SH-SY5Y (cell line): ENCODE results near the gene PIGX.

Experiments
- GATA2 ChIP-seq: IDR thresholded peaks from 2 replicates; pipeline ENCODE4 v1.6.1; 2011; ENCODE audit warnings: mild to moderate bottlenecking, low read depth, low read length
- GATA3 ChIP-seq: IDR thresholded peaks from 2 replicates; pipeline ENCODE4 v1.6.1; 2011; ENCODE audit warnings: low read depth, mild to moderate bottlenecking, low read length, moderate library complexity

The PIGX gene

DNA sequence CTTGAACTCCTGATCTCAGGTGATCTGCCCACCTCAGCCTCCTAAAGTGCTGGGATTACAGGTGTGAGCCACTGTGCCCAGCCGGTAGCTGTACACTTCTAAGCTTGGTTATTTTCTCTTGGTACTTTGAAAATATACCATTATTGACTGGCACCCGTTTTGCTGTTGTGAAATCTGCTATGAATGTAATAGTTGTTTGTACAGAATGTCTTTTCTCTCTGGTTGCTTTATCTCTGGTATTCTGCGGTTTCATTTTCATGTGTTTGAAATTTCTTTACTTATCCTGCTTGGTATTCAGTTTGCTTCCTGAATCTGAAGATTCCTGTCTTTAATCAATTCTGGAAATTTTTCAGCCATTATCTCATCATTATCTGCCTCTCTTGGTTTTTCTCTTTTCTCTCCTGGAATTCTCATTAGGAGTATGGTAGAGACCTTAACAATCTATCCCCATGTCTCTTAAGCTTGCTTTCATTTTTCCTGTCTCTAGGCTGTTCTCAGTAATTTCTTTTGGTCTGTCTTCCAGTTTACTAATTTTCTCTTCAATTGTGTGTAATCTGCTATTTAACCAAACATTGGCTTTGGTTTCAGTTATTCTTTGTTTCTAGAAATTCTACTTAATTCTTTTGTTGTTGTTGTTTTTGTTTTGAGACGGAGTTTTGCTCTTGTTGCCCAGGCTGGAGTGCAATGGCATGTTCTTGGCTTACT lies 24.6 kb downstream of the PIGX start:
- TF ChIP-seq GATA2, result no peak
- no peak for TF ChIP-seq GATA3

DNA sequence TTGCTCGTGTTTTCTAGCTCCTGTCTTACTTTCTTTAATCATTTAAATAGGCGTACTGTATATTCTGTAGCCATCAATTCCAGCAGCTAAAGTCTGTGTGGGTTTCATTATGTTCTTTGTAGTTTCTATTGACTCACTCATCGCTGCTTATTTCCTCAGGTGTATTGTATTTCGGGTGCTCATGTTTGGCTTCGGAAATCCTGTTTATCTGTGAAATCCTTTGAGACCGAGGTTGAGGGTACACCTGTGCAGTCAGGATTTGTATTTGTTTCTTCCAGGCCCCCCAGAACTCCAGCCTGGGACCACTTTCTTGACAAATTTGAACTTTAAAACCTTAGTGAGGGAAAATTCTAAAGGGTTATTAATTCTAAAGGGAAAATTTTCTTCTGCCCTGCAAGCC lies 25.5 kb downstream of the PIGX start:
- no peak for TF ChIP-seq GATA2
- TF ChIP-seq GATA3, result no peak

DNA sequence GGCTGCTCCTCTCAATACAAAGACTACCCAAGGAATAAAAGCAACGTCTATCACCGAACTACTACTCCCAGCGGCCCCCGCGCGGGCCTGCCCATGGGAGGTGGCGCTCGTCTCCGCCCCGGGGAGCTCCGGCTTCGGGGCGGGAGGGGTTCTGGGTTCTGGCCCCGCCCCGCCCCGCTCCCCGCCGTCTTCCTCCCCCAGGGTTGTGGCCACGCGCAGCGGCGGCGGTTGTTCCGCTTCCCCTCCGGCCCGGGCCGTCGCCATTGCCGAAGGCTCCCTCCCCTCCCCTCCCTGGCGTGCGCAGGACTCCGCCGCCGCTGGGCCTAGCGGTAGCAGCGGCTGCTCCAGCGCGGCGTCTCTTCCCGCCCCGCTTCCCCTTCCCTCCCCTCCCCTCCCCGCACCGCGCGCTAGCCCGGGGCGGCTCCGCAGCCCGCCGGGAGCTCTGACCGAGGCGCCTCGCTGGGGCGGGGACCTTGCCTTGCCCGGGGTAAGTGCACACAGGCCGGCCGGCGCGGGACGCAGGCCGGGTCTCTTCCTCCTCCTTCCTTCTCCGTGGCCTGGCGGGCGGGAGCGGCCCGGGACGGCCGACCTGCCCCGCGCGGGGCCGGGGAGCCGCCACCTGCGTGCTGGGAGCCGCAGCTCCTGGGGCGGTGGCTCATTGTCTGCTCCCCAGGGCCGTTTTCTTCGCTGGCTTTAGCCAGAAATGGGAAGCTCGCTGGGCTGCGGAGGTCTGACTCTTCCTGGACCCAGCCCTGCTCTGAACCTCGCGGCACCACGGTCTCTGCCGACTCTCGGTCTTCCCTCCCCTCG lies 27.7 kb downstream of the PIGX start, which contains the start of gene PAK2:
TSS of gene PAK2 (plus strand) at position 187 of the 810 bp plus-strand sequence. CDS start 42,790 bp downstream, outside the sequence.
- no peak for TF ChIP-seq GATA3
- no peak for TF ChIP-seq GATA2

DNA sequence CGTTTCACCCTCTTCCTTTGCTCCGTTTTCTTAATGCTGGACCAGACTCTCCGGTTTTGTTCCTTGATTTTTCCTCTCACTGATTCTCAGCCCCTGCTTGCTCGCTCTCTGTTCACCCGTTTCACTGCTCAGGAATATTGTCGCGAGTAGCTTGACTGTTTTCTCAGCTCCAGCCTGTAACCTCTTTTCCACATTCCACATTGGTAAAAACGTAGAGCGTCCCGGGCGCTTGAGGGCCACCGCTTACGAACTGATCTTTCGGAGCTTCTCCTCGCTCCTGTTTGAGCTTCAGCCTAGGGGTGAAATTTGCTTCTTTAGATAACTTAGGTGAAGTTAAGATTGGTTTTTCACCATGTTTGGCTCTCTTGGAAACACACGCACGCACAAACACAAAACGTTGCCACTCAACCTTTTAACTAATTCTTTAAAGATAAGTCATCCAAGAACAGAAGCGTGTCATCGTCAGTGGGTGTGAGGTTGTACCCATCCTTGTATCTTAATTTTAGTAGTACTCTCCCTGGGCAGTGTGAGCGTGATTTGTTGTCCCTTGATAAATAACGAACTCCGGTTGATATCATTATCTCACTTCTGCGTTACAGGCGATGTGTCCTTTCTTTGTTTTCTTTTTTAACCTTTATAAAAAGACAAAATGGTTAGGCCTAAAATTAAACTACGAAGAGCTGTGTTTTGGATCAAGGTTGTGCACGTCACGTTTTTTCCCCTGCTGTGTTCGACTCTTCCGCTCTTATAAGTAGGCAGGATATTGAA lies 28.5 kb downstream of the PIGX start:
- no peak for TF ChIP-seq GATA3
- TF ChIP-seq GATA2, result no peak

DNA sequence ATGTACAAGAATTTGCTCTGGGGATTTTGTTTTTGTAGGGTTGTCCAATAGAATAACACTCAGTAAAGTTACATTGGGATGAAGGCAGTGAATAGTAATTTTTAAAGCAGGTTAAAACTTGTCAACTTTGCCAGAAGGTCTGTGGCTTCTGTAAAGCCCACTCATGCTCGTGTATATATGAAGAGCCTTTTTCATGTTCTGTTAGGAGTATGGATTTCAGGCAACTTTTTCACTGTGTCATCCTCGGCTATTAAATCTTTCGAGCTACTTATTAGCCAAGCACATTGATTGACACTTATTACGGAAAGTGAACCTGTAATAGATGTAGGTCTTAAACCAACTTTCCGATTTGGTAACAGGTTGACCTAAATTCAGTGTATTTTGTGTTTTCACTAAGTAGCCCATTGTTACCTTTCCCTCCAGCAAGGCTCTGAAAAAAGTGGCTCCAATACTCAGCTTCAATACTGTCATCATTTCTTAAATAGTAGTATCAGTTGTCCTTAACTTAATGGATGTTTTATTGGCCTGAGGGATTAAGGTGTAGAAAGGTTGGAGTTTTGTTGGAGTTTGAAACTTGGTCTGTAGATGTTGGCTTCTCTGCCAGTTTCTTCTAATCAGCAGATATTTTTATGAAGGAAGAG lies 29.2 kb downstream of the PIGX start:
- TF ChIP-seq GATA2 (no peak), GATA3 (no peak)

DNA sequence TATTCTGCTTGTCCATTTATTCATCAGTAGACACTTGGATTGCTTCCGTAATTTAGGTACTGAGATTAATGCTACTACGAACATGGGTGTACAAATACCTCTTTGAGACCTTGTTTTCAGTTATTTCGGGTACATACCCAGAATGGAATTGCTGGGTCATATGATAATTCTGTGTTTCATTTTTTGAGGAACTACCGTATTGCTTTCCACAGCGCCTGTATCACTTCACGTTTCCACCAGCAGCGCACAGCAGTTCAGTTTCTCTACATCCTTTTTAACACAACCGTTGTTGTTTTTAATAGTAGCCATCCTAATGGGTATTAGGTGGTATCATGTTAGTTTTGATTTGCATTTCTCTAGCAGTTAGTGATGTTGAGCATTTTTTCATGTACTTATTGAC lies 36.9 kb downstream of the PIGX start:
- TF ChIP-seq GATA2, result no peak
- no peak for TF ChIP-seq GATA3

DNA sequence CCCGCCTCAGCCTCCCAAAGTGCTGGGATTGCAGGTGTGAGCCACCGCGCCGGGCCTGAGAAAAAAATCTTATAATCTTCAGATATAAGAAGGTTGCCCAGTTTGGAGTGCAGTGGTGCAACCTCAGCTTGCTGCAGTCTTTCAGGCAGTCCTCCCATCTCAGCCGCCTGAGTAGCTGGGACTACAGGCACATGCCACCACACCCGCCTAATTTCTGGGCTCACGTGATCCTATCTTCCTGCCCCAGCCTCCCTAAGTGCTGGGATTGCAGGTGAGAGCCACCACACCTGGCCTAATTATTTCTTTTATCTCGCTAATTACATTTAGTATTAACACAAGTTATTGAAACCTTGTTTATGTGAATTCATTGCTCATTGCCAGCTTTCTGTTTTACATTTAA lies 41.0 kb downstream of the PIGX start:
- TF ChIP-seq GATA2, result no peak
- TF ChIP-seq GATA3, result no peak

DNA sequence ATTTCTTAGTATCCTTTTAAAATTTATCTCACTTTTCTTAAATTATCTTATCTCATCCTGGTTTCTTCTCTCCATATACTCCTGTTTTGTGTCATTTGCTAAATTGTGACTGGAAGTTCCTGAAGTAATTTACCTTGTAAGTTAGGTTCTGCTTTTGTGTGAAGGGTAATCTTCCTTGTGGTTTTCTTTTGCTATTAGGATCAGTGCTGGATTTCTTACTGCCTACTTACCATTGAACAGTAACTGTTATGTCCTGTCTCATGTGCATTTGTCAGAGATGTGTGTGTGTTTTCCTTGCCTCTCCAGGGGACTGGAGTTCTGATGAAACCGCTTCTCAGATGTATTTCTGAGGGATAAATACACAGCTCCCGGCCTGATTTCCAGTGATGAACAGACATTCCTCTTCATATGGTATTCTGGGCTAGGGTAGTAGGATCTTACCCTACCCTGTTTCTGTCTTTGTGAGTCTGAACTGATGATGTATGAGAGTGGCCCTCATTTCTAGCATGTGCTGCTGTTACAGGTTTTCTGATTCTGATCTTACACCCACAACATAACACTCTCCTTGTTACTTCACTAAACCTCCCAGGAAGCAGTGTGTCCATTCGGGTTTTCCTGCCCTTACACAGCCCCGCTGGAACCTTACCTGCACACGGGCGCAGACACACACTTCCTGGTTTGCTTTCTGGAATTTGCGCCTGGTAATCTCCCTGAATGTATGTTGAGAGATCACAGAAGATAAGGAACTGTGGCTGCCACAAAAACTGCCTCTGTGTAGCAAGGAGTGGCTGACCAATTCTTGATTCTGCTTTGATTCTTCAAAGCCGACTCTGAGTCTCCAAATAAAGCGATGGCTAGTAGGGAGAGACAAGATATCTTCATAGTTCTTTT lies 42.2 kb downstream of the PIGX start:
- TF ChIP-seq GATA3 (no peak), GATA2 (peak; percentile 85)

DNA sequence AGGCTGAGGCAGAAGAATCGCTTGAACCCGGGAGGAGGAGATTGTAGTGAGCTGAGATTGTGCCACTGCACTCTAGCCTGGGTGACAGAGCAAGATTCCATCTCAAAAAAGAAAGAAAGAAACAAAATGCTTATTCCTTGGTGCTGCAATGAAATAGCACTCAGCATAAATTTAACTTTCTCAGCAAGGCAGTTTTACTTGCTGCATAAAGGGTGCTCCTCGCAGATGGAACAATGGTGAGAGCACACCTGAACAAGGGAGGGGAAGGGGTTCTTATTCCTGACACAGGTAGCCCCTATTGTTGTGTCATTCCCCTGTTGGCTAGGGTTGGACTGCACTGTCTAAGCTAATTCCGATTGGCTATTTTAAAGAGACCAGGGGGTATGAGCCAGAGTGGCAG lies 44.6 kb downstream of the PIGX start:
- TF ChIP-seq GATA3 (no peak), GATA2 (no peak)

DNA sequence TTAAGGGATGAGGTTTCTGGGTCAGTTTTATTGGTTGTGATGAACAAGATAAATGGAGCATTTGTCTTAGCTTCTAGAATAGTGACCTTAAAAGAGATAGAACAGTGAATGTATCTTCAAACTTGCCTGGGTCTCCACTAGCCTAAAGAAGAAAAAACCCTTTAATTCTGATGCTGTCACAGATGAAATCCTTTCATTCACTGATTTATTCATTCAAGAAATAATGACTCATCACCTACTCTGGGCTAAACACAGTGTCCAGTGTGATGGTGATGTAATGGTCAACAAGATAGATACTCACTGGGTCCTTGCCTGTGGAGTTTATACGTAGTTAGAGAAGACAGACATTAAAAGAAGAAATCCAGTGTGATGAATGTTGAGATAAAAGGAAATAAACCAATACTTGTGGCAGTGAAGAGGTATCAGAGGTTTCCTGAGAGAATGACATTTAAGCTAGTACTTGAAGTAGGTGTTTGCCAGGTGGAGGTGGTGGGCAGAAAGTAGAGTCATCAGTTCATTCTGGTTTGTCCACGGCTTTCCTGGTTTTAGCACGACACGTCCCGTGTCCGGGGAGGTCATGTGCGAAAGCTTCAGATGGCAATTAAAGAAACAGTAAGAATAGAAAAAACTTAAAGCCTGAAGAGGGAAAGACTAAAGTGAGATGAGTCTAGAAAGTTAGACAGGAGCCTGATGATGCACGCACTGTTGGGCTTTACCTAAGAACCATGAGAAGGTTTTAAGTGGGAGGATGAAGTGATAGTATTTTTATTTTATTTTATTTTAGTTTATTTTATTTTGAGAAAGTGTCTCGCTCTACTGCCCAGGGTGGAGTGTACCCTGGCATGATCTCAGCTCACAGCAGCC lies 45.9 kb downstream of the PIGX start:
- TF ChIP-seq GATA2 (no peak), GATA3 (no peak)

DNA sequence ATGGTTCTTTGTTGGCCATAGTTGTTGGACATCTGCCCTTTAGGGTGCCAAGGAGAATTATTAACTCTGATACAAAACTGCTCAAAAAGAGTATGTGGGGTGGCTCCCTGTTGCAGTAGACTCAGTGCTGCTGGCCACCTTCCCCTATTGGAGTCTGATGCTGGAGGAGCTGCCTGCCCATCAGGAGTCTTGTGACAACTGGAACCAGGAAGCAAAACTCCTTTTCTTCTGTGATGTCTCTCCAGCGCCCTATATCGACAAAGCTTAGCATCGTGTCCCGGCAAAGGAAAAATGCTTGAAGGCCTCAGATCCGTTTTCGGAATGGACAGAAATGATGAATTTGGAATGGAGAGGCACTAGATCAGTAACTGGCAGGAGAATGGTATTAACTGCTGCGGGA lies 51.0 kb downstream of the PIGX start:
- no peak for TF ChIP-seq GATA2
- no peak for TF ChIP-seq GATA3

DNA sequence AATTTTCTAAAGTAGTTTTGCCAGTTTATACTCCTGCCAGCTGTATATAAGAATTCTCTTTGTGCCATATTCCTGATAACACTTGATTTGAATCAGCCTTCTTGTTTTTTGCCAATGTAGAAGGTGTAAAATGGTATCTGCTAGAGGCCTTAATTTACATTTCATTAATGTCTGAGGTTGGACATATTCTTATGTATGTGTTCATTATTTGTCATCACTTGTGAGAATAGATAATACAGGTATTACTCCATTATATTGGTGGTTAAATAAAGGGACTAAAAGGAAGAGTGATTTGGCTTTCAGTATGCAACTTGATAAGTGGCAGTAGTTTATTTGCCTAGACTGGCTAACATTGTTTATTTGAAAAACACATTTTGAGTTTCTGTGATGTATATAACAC lies 53.3 kb downstream of the PIGX start:
- no peak for TF ChIP-seq GATA3
- no peak for TF ChIP-seq GATA2

DNA sequence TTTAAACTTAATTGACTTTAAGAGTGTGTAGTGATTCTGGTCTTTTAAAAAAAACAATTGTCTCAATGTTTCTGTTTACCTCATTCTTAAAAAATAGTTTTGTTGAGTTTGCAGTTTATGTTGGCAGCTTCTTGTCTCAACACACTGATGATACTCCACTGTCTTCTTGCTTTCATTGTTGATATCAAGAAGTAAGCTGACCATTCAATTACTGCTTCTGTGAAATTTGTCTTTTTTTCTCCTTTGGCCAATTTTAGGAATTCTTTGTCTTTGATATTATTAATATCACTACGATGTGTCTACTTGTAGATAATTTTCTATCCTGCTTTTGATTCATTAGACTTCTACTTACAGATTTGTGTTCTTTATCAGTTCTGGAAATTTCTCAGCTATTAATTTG lies 58.9 kb downstream of the PIGX start:
- TF ChIP-seq GATA3 (no peak), GATA2 (no peak)
